ENCODE data around the gene CES5A.
"Not testable (repeated sequence)": the region's sequence is repeated elsewhere in the genome, so short reads cannot be mapped to it uniquely, and the experiment has no call there.

Gene CES5A

DNA sequence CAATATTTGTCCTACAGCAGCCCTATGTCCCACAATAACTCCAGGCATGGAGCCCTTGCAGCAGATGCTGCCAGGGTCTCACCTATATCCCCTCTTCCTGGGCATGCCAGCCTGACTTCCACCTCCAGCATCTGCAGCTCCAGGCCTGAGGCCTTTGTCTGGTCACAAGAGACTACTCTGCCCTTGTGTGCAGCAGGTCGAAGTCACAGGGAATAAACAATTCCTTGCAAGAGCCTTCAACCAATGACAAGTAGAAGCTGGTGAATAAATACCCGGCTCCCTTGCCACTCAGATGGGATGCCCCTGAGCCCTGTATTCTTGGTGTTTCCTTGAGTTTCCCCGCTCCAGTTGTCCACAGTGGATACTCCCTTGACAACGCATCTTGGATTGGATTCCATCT is 65.3 kb downstream of the CES5A start:
- ChIA-PET CTCF (interaction anchor here (1.0 kb wide), 1 partner anchor 105 kb away, joined by 3 read pairs; no protein-coding TSS in a partner anchor), POLR2A (no interaction called here)
- no peak for DNase-seq (ENCODE audit: low read depth, low spot score)
- H3K4me3 ChIP-seq (ENCODE audit: low read depth, low read length), result no peak overlapping the region
- TF ChIP-seq, protein P1, sequence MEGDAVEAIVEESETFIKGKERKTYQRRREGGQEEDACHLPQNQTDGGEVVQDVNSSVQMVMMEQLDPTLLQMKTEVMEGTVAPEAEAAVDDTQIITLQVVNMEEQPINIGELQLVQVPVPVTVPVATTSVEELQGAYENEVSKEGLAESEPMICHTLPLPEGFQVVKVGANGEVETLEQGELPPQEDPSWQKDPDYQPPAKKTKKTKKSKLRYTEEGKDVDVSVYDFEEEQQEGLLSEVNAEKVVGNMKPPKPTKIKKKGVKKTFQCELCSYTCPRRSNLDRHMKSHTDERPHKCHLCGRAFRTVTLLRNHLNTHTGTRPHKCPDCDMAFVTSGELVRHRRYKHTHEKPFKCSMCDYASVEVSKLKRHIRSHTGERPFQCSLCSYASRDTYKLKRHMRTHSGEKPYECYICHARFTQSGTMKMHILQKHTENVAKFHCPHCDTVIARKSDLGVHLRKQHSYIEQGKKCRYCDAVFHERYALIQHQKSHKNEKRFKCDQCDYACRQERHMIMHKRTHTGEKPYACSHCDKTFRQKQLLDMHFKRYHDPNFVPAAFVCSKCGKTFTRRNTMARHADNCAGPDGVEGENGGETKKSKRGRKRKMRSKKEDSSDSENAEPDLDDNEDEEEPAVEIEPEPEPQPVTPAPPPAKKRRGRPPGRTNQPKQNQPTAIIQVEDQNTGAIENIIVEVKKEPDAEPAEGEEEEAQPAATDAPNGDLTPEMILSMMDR (IDR thresholded peaks at IDR 0.05; ENCODE audit: insufficient read depth, low read length, missing control alignments), result no peak

DNA sequence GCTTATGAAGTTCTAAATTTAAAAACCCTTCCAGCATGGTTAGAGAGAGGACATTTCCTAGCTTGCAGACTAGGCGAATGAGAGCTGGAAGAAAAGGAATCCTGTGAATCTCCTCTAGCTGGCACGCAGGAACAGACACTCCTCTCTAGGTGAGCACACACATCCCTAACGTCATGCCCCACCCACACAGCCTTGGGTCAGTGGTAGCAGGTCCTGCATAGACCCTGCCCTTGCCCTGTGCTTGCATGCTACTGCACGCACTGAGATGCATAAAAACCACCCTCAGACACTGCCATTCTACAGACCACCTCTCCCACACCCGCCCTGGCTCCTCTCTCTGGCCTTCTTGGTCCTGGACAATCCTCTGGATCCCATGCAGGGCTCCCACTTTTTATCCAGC is 65.8 kb downstream of the CES5A start:
- no peak overlapping the region for H3K4me3 ChIP-seq (ENCODE audit: low read depth, low read length)
- no peak for DNase-seq (ENCODE audit: low read depth, low spot score)
- ChIA-PET POLR2A (no interaction called here), CTCF (interaction anchor here (1.0 kb wide), 1 partner anchor 104 kb away, joined by 3 read pairs; no protein-coding TSS in a partner anchor)
- TF ChIP-seq, protein P1 (IDR thresholded peaks at IDR 0.05; ENCODE audit: insufficient read depth, low read length, missing control alignments), result no peak

DNA sequence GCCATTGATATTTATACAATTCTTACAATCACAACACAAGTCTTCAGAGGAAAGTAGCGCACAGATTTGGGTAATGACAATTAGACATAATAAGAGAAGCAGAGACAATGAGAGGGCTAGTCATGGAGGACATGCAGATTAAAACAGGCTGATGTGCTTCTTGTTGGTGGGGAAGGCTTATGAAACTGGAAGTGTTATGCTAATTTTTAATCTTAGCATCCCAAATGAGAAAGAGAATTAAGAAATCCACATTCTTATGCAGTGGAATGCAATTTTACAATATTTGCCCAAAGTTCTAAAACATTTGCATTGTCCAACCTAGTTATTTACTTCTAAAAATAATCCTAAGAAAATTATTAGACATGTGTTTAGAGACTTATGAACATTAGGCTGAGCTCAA is 66.9 kb downstream of the CES5A start:
- CTCF ChIA-PET; H3K4me3 ChIP-seq (ENCODE audit: low read depth, low read length); POLR2A ChIA-PET; DNase-seq (ENCODE audit: low read depth, low spot score): not testable (repeated sequence)

DNA sequence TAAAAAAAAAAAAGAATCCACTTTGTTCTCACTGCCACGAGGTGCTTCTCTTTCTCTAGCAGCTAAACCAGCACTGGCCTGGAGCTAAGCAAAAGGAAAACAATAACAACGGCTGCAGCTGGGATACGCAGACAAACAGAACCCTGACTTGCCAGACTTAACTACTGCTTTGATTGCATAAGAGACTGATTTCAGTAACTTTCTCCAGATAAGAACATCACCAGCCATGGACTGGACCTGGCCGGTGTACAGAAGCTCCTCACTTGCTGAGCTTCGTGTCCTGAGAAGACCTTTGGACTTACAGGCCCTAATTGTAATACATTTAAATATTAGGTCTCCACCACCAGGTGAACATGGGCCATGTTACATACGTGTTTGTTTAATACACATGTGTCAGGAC is 70.1 kb downstream of the CES5A start:
- CTCF ChIA-PET; H3K4me3 ChIP-seq (ENCODE audit: low read depth, low read length); DNase-seq (ENCODE audit: low read depth, low spot score); POLR2A ChIA-PET: not testable (repeated sequence)

DNA sequence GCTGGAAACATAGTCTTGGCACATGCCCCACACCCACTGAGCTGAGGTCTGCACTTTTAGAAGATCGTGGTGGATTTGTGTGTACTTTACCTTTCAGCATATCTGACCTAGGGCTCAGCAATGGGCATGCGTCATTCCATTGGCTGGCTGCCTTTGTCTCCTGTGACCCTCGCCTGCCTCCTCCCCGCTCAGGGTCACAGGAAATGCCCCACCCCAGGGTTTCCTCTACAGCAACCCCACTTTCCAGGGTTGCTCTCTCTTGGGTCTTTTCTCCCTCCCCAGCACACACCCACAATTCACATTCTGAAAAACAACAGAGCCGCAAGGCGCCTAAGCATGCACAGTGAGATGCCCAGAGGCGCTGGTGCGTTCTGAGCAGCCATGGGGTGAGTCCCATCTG is 71.5 kb downstream of the CES5A start:
- POLR2A ChIA-PET, CTCF ChIA-PET: not testable (repeated sequence)

More for the DNA sequence above, 71.5 kb downstream of the CES5A start:
- not testable (repeated sequence) for DNase-seq (ENCODE audit: low read depth, low spot score); H3K4me3 ChIP-seq (ENCODE audit: low read depth, low read length)

All from AG04449 (cell line).